H9 (cell line): Measurements from ENCODE around the gene ARHGAP35. TPM values are rescaled to one million over a fixed set of nuclear protein-coding genes. Genes with fewer than 3 reads are reported as not detected.
A peak's percentile ranks its signal among the peaks of the same experiment; 100 is the strongest.

Experiments
- DNase-seq: peaks from one replicate; pipeline ENCODE4 v3.0.0-alpha.2; 2017
- H2AFZ ChIP-seq: one replicate; pipeline ENCODE4 v1.6.1; 2013; ENCODE audit warnings: mild to moderate bottlenecking, low read length, control low read depth, moderate library complexity
- H2AK5ac ChIP-seq: 2 replicates; pipeline ENCODE4 v1.6.1; 2013; ENCODE audit warnings: low read length, control low read depth, mixed read lengths; ENCODE audit not compliant: insufficient read length
- H2BK120ac ChIP-seq: one replicate; pipeline ENCODE4 v1.6.1; 2013; ENCODE audit warnings: low read depth, mild to moderate bottlenecking, low read length, control low read depth, inconsistent platforms; ENCODE audit not compliant: poor library complexity, severe bottlenecking
- H2BK12ac ChIP-seq: 2 replicates; pipeline ENCODE4 v1.6.1; 2013; ENCODE audit warnings: low read length, control low read depth, mixed read lengths, low read depth; ENCODE audit not compliant: insufficient read length
- H2BK15ac ChIP-seq: 2 replicates; pipeline ENCODE4 v1.6.1; 2013; ENCODE audit warnings: low read depth, low read length, control low read depth
- H2BK20ac ChIP-seq: one replicate; pipeline ENCODE4 v1.6.1; 2013; ENCODE audit warnings: low read depth, mild to moderate bottlenecking, low read length, control low read depth, inconsistent platforms; ENCODE audit not compliant: poor library complexity, severe bottlenecking
- H2BK5ac ChIP-seq: 2 replicates; pipeline ENCODE4 v1.6.1; 2013; ENCODE audit warnings: low read length, control low read depth, mixed read lengths; ENCODE audit not compliant: insufficient read length
- H3K14ac ChIP-seq: 2 replicates; pipeline ENCODE4 v1.6.1; 2013; ENCODE audit warnings: low read length, control low read depth; ENCODE audit not compliant: insufficient read depth
- H3K18ac ChIP-seq: 2 replicates; pipeline ENCODE4 v1.6.1; 2013; ENCODE audit warnings: low read depth, mild to moderate bottlenecking, mixed read lengths, low read length, control low read depth; ENCODE audit not compliant: insufficient read length
- H3K23ac ChIP-seq: 2 replicates; pipeline ENCODE4 v1.6.1; 2013; ENCODE audit warnings: low read length, control low read depth, mixed read lengths, low read depth; ENCODE audit not compliant: insufficient read length
- H3K23me2 ChIP-seq: 2 replicates; pipeline ENCODE4 v1.6.1; 2013; ENCODE audit warnings: low read depth, mild to moderate bottlenecking, mixed read lengths, low read length, control low read depth; ENCODE audit not compliant: insufficient read length, poor library complexity, severe bottlenecking
- H3K27ac ChIP-seq: 2 replicates; pipeline ENCODE4 v1.5.1; 2013; ENCODE audit warnings: low read length, control low read depth, mixed read lengths, low read depth; ENCODE audit not compliant: insufficient read length
- H3K27me3 ChIP-seq: 2 replicates; pipeline ENCODE4 v1.6.1; 2013; ENCODE audit warnings: low read length, control low read depth, inconsistent platforms; ENCODE audit not compliant: insufficient read depth
- H3K4ac ChIP-seq: 2 replicates; pipeline ENCODE4 v1.6.1; 2013; ENCODE audit warnings: low read depth, mild to moderate bottlenecking, control low read depth, inconsistent platforms, low read length, moderate library complexity
- H3K4me1 ChIP-seq: 2 replicates; pipeline ENCODE4 v1.6.1; 2013; ENCODE audit warnings: low read length, control low read depth, inconsistent platforms; ENCODE audit not compliant: insufficient read depth
- H3K4me2 ChIP-seq: 2 replicates; pipeline ENCODE4 v1.6.1; 2013; ENCODE audit warnings: low read length, control low read depth, mixed read lengths; ENCODE audit not compliant: insufficient read length, insufficient read depth
- H3K56ac ChIP-seq: 2 replicates; pipeline ENCODE4 v1.6.1; 2013; ENCODE audit warnings: low read depth, mild to moderate bottlenecking, mixed read lengths, low read length, control low read depth; ENCODE audit not compliant: insufficient read length
- H3K79me1 ChIP-seq: 2 replicates; pipeline ENCODE4 v1.6.1; 2013; ENCODE audit warnings: low read depth, mild to moderate bottlenecking, moderate library complexity, low read length, control low read depth, inconsistent platforms; ENCODE audit not compliant: insufficient read depth, poor library complexity, severe bottlenecking
- H3K79me2 ChIP-seq: 2 replicates; pipeline ENCODE4 v1.6.1; 2013; ENCODE audit warnings: low read length, control low read depth, inconsistent platforms; ENCODE audit not compliant: insufficient read depth
- H3K9ac ChIP-seq: 2 replicates; pipeline ENCODE4 v1.6.1; 2013; ENCODE audit warnings: low read length, control low read depth, mixed read lengths; ENCODE audit not compliant: insufficient read length; ENCODE audit errors: extremely low read depth
- H3K9me3 ChIP-seq: one replicate; pipeline ENCODE4 v1.6.1; 2013; ENCODE audit warnings: low read depth, low read length, inconsistent platforms; ENCODE audit not compliant: control insufficient read depth
- H3T11ph ChIP-seq: one replicate; pipeline ENCODE4 v1.6.1; 2013; ENCODE audit warnings: mild to moderate bottlenecking, low read length, control low read depth, inconsistent platforms
- H4K20me1 ChIP-seq: one replicate; pipeline ENCODE4 v1.6.1; 2013; ENCODE audit not compliant: control insufficient read depth, insufficient read length, insufficient read depth
- H4K5ac ChIP-seq: 2 replicates; pipeline ENCODE4 v1.6.1; 2013; ENCODE audit warnings: low read depth, mild to moderate bottlenecking, mixed read lengths, low read length, control low read depth; ENCODE audit not compliant: insufficient read length
- H4K8ac ChIP-seq: replicated peaks from 2 replicates; pipeline ENCODE4 v1.6.1; 2013; ENCODE audit warnings: low read length, control low read depth, mixed read lengths, low read depth; ENCODE audit not compliant: insufficient read length
- H4K91ac ChIP-seq: 2 replicates; pipeline ENCODE4 v1.6.1; 2013; ENCODE audit warnings: low read depth, mild to moderate bottlenecking, moderate library complexity, mixed read lengths, low read length, control low read depth; ENCODE audit not compliant: insufficient read length
- H3K27ac Mint-ChIP-seq, 3 experiments: 2 replicates in 2 of 3; 3 replicates in 1 of 3; pipeline ENCODE4 v1.8.0; 2020 to 2021; ENCODE audit warnings: mixed read lengths in 3 of 3, mild to moderate bottlenecking in 1 of 3, moderate library complexity in 1 of 3
- H3K27me3 Mint-ChIP-seq: 2 replicates; pipeline ENCODE4 v1.8.0; 2021; ENCODE audit warnings: low read depth, mild to moderate bottlenecking, moderate library complexity, mixed read lengths
- H3K36me3 Mint-ChIP-seq, 3 experiments: 2 replicates in 2 of 3; 3 replicates in 1 of 3; pipeline ENCODE4 v1.8.0; 2020 to 2021; ENCODE audit warnings: low read depth in 3 of 3, mixed read lengths in 3 of 3; ENCODE audit not compliant: insufficient read depth in 1 of 3
- H3K4me1 Mint-ChIP-seq, 2 experiments: 2 replicates each; pipeline ENCODE4 v1.8.0; 2020; ENCODE audit warnings: mixed read lengths in 2 of 2
- H3K4me3 Mint-ChIP-seq, 2 experiments: 2 replicates in 1 of 2; 3 replicates in 1 of 2; pipeline ENCODE4 v1.8.0; 2020 to 2021; ENCODE audit warnings: mild to moderate bottlenecking in 2 of 2, mixed read lengths in 2 of 2, moderate library complexity in 1 of 2
- H3K9me3 Mint-ChIP-seq, 2 experiments: 2 replicates in 1 of 2; 3 replicates in 1 of 2; pipeline ENCODE4 v1.8.0; 2020; ENCODE audit warnings: mild to moderate bottlenecking in 2 of 2, mixed read lengths in 2 of 2, moderate library complexity in 1 of 2
- WGBS: extraction: QIAGEN DNeasy Blood & Tissue Kit; methylation state at CpG from one replicate; pipeline ENCODE4 v1.1.7; 2013; ENCODE audit warnings: missing lambda C conversion rate, low lambda C conversion rate, mixed read lengths; ENCODE audit not compliant: insufficient read length; ENCODE audit errors: extremely low coverage; 5-methylcytosine and 5-hydroxymethylcytosine counted together
- total RNA-seq: library from RNA; stranded (reverse); gene quantifications from 2 replicates; pipeline ENCODE4 v1.2.1, GENCODE V29; 2021
- TF ChIP-seq, protein P1 (sequence below): fragments of 200-600 bp; sonication (generic); conservative IDR thresholded peaks from 3 replicates; pipeline ENCODE4 v1.8.0; 2021; ENCODE audit warnings: antibody characterized with exemption, mild to moderate bottlenecking

Gene ARHGAP35
- total RNA-seq, 1 experiment from 2014 or later: 49.8 TPM

DNA sequence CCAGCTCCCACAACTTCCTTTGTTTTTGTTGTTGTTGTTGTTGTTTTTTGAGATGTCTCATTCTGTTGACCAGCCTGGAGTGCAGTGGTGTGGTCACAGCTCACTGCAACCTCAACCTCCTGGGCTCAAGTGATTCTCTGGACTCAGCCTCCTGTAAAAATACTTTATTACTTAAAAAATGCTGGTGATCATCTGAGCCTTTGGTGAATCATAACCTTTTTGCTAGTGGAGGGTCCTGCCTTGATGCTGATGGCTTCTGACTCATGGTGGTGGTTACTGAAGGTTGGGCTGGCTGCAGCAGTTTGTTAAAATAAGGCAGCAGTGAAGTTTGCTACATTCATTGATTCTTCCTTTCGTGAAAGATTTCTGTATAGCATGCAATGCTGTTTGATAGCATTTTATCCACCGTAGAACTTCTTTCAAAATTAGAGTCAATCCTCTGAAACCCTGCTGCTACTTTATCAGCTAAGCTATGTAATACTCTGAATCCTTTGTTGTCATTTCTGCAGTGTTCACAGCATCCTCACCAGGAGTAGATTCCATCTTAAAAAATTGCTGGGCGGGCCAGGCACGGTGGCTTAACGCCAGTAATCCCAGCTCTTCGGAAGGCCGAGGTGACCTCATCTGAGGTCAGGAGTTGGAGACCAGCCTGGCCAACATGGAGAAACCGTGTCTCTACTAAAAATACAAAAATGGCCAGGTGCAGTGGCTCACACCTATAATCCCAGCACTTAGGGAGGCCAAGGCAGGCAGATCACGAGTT, 18.0 kb downstream of the ARHGAP35 start:
- TF ChIP-seq, protein P1, sequence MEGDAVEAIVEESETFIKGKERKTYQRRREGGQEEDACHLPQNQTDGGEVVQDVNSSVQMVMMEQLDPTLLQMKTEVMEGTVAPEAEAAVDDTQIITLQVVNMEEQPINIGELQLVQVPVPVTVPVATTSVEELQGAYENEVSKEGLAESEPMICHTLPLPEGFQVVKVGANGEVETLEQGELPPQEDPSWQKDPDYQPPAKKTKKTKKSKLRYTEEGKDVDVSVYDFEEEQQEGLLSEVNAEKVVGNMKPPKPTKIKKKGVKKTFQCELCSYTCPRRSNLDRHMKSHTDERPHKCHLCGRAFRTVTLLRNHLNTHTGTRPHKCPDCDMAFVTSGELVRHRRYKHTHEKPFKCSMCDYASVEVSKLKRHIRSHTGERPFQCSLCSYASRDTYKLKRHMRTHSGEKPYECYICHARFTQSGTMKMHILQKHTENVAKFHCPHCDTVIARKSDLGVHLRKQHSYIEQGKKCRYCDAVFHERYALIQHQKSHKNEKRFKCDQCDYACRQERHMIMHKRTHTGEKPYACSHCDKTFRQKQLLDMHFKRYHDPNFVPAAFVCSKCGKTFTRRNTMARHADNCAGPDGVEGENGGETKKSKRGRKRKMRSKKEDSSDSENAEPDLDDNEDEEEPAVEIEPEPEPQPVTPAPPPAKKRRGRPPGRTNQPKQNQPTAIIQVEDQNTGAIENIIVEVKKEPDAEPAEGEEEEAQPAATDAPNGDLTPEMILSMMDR: no peak
- no peak overlapping the region for H2BK5ac ChIP-seq
- no peaks in the 10 kb centered on the region; the same call in 1 of the 2 replicates for H3K79me2 ChIP-seq
- no peaks in the 10 kb centered on the region for H3K79me1 ChIP-seq
- no peaks in the 10 kb centered on the region for H4K20me1 ChIP-seq
- H2AK5ac ChIP-seq: no peak overlapping the region
- WGBS: no CpG with 5 or more reads among the region's 9 CpGs
- Mint-ChIP-seq H3K27ac (peak overlapping the region; percentile 71 to 80 (median 79); a peak in 4 of 7 replicates), H3K9me3 (no peaks in the 10 kb centered on the region), H3K4me1 (peaks cover 14 to 16% of the 10 kb centered on the region in 2 experiments), H3K27me3 (no peaks in the 10 kb centered on the region), H3K36me3 (peaks cover 0 to 4% (median 0%) of the 10 kb centered on the region in 3 experiments; a peak in 1 of 7 replicates), H3K4me3 (no peak overlapping the region)
- no peak overlapping the region for H4K5ac ChIP-seq
- no peaks in the 10 kb centered on the region for H3K27me3 ChIP-seq
- H2BK20ac ChIP-seq: no peak overlapping the region
- no peak overlapping the region for H3K27ac ChIP-seq
- no peak overlapping the region for H3K4ac ChIP-seq
- H4K8ac ChIP-seq: no peak overlapping the region
- H3K4me2 ChIP-seq: no peak overlapping the region
- no peaks in the 10 kb centered on the region; the same call in 1 of the 2 replicates for H3K4me1 ChIP-seq
- no peak overlapping the region for H3K56ac ChIP-seq
- H3K14ac ChIP-seq: no peak overlapping the region
- H3K23ac ChIP-seq: no peak overlapping the region
- H3K9me3 ChIP-seq: no peaks in the 10 kb centered on the region
- H3K23me2 ChIP-seq: no peaks in the 10 kb centered on the region
- H3T11ph ChIP-seq: no peak overlapping the region
- no peak overlapping the region for H2AFZ ChIP-seq
- H3K18ac ChIP-seq: no peak overlapping the region
- H2BK15ac ChIP-seq: no peak overlapping the region
- H4K91ac ChIP-seq: peak overlapping the region; percentile 75
- H3K9ac ChIP-seq: no peak overlapping the region
- no peak overlapping the region for H2BK12ac ChIP-seq
- DNase-seq: no peak
- no peak overlapping the region for H2BK120ac ChIP-seq
